Lung (tissue), 12 donors: ENCODE results near the gene ARMH1. TPM values are rescaled to one million over a fixed set of nuclear protein-coding genes. Genes with fewer than 3 reads are reported as not detected.

ENCODE experiments used
- ATAC-seq: fragments of 200-7000 bp; cut with Tn5 transposase; one replicate; pipeline ENCODE4 v1.9.1; 2020; ENCODE audit warnings: moderate number of reproducible peaks; ENCODE audit not compliant: insufficient read depth, low FRiP score
- DNase-seq, 3 donors: peaks; one replicate each; pipeline ENCODE4 v3.0.0-alpha.2; 2013 to 2017
- H3K27ac ChIP-seq, 2 donors: one replicate each; pipeline ENCODE4 v1.5.1; 2013; ENCODE audit warnings: mild to moderate bottlenecking in 2 of 2, moderate library complexity in 2 of 2, control low read depth in 1 of 2, inconsistent platforms in 1 of 2, low read depth in 1 of 2, low read length in 1 of 2
- H3K27me3 ChIP-seq, 3 donors: one replicate each; pipeline ENCODE4 v1.5.1; 2013; ENCODE audit warnings: low read length in 2 of 3; ENCODE audit not compliant: control insufficient read depth in 3 of 3, insufficient read depth in 3 of 3
- H3K36me3 ChIP-seq, 4 donors: one replicate each; pipeline ENCODE4 v1.5.1; 2013; ENCODE audit warnings: low read length in 4 of 4, mild to moderate bottlenecking in 1 of 4, moderate library complexity in 1 of 4; ENCODE audit not compliant: control insufficient read depth in 4 of 4, insufficient read depth in 4 of 4
- H3K4me1 ChIP-seq, 5 donors: one replicate each; pipeline ENCODE4 v1.5.1; 2013; ENCODE audit warnings: low read length in 5 of 5, mild to moderate bottlenecking in 2 of 5, moderate library complexity in 1 of 5; ENCODE audit not compliant: control insufficient read depth in 5 of 5, insufficient read depth in 5 of 5
- H3K4me3 ChIP-seq: one replicate; pipeline ENCODE4 v1.5.1; 2013; ENCODE audit warnings: mild to moderate bottlenecking, control low read depth, moderate library complexity
- H3K9ac ChIP-seq, 2 donors: one replicate each; pipeline ENCODE4 v1.5.1; 2013; ENCODE audit warnings: low read length in 2 of 2, control low read depth in 1 of 2; ENCODE audit not compliant: insufficient read depth in 1 of 2
- H3K9me3 ChIP-seq, 4 donors: one replicate each; pipeline ENCODE4 v1.5.1; 2013; ENCODE audit warnings: low read length in 3 of 4, mild to moderate bottlenecking in 1 of 4, moderate library complexity in 1 of 4; ENCODE audit not compliant: control insufficient read depth in 4 of 4, insufficient read depth in 3 of 4
- CTCF ChIP-seq: IDR thresholded peaks from 2 replicates; pipeline ENCODE4 v1.5.1; 2012; ENCODE audit warnings: mild to moderate bottlenecking; ENCODE audit errors: control extremely low read depth, extremely low read depth
- WGBS, 2 donors: extraction: QIAGEN DNeasy Blood & Tissue Kit; methylation state at CpG; one replicate each; pipeline ENCODE4 v1.1.7; 2013; 5-methylcytosine and 5-hydroxymethylcytosine counted together
- polyA plus RNA-seq, 2 donors: library from polyadenylated mRNA; stranded (reverse); fragments of 200-250 nt; gene quantifications; one replicate each; pipeline ENCODE4 v1.2.1, GENCODE V29; 2013
- total RNA-seq, 2 donors: library from RNA; depleted of rRNA in 1 of 2; stranded (reverse); fragments of >200 nt in 1 of 2; gene quantifications; one replicate each; pipeline ENCODE4 v1.2.1, GENCODE V29; 2014 to 2021
- donor health status: control.
- donor health status: control.
- donor health status: Bipolar disorder and iron deficiency.
- donor health status: healthy.
- donor health status: DM: yes; HTN: yes; CAD: no.

The ARMH1 gene
- total and polyA plus RNA-seq, 4 donors = 9.7 to 35.3 (median 21.4) TPM

- no peak overlapping the region for H3K9ac ChIP-seq
- H3K36me3 ChIP-seq = no peaks in the 10 kb centered on the region
- ATAC-seq = no peak
- H3K4me1 ChIP-seq = peaks cover 0 to 12% (median 1%) of the 10 kb centered on the region in 5 donors
- no peak overlapping the region for H3K4me3 ChIP-seq
- DNase-seq = no peak
- no peak overlapping the region for H3K27ac ChIP-seq
- no peaks in the 10 kb centered on the region for H3K9me3 ChIP-seq
- WGBS, 2 donors = 82 to 88% methylated on average over 6 of the region's 6 CpGs
- no peak for TF ChIP-seq CTCF
- H3K27me3 ChIP-seq = no peaks in the 10 kb centered on the region
These were observed 43.6 kb downstream of the ARMH1 start for GRCh38 chr1:44718091-44718490.

GRCh38 chr1:44719318-44719717 lies 44.8 kb downstream of the ARMH1 start:
- no peak overlapping the region for H3K27ac ChIP-seq
- ATAC-seq (no peak), DNase-seq (no peak)
- peaks cover 0 to 12% (median 1%) of the 10 kb centered on the region in 5 donors for H3K4me1 ChIP-seq
- no peaks in the 10 kb centered on the region for H3K36me3 ChIP-seq
- H3K4me3 ChIP-seq = no peak overlapping the region
- TF ChIP-seq CTCF = no peak
- WGBS, 2 donors = 54 to 75% methylated on average over 5 of the region's 5 CpGs
- no peak overlapping the region for H3K9ac ChIP-seq
- H3K9me3 ChIP-seq = no peaks in the 10 kb centered on the region
- H3K27me3 ChIP-seq = no peaks in the 10 kb centered on the region

GRCh38 chr1:44720281-44720680 lies 45.8 kb downstream of the ARMH1 start:
- Histone ChIP-seq H3K4me3 (no peak overlapping the region), H3K9me3 (no peaks in the 10 kb centered on the region), H3K9ac (no peak overlapping the region), H3K27ac (no peak overlapping the region), H3K36me3 (no peaks in the 10 kb centered on the region), H3K27me3 (no peaks in the 10 kb centered on the region), H3K4me1 (peaks cover 0 to 12% (median 1%) of the 10 kb centered on the region in 5 donors)
- TF ChIP-seq CTCF = no peak
- WGBS, 2 donors = 85 to 95% methylated on average over 4 of the region's 4 CpGs
- no peak for ATAC-seq
- no peak for DNase-seq
